ENCODE measurements around the gene TLL2.

- TF ChIP-seq CLOCK (CRISPR knock-in tag; IDR thresholded peaks at IDR 0.05; ENCODE audit: borderline replicate concordance) (no peak), ZNF133 (CRISPR knock-in tag; IDR thresholded peaks at IDR 0.05) (no peak), ELK1 (CRISPR knock-in tag; IDR thresholded peaks at IDR 0.05) (no peak), ZFX (CRISPR knock-in tag; IDR thresholded peaks at IDR 0.05) (no peak), MYC (IDR thresholded peaks at IDR 0.05; ENCODE audit: low read depth, low read length) (no peak), MYC (CRISPR knock-in tag; IDR thresholded peaks at IDR 0.05; ENCODE audit: borderline replicate concordance, low read depth) (no peak)
Observed at GRCh38 chr10:96532523-96532922, 18.8 kb upstream of the TLL2 start.

All from K562 (cell line).